HCT116 (cell line): ENCODE data around the gene SMOC1. TPM values are rescaled to one million over a fixed set of nuclear protein-coding genes. Genes with fewer than 3 reads are reported as not detected.

Experiments
- ATAC-seq: fragments of 200-7000 bp; cut with Tn5 transposase; 2 replicates; pipeline ENCODE4 v1.9.1; 2020; ENCODE audit warnings: mild to moderate bottlenecking, moderate library complexity
- BruUV-seq: library from RNA; stranded (reverse); fragments of 400-500 nt; replicated peaks from 2 replicates; lab custom pipeline; 2021; lab: Mats Ljungman, UMichigan
- CTCF ChIA-PET: fragments of 300-600 bp; sonication (Branson Sonifier 250); formaldehyde crosslinking; loops from one replicate; lab custom pipeline; 2021; ENCODE audit warnings: antibody characterized with exemption; lab: Charles Lee
- POLR2A ChIA-PET: fragments of 300-600, 350-600 bp; sonication (Branson Sonifier 250); formaldehyde crosslinking; loops from one replicate; lab custom pipeline; 2021; ENCODE audit warnings: antibody characterized with exemption; lab: Charles Lee
- RAD21 ChIA-PET, 2 experiments: fragments of 300-600 bp; sonication (Branson Sonifier 250); formaldehyde crosslinking; loops; one replicate each; lab custom pipeline; 2023; ENCODE audit warnings: low total read pairs in 2 of 2; ENCODE audit not compliant: uncharacterized antibody in 2 of 2, unreplicated experiment in 2 of 2, low non-redundant PET in 1 of 2; lab: Charles Lee
- DNase-seq: peaks from one replicate; pipeline ENCODE4 v3.0.0-alpha.2; 2010; ENCODE audit warnings: low read depth, low spot score
- H2AFZ ChIP-seq: fragments of 200-600 bp; shearing (Covaris generic), sonication (generic); 2 replicates; pipeline ENCODE4 v1.6.1; 2017; ENCODE audit warnings: low read depth, mixed run types, mixed read lengths, antibody characterized with exemption, low read length; ENCODE audit not compliant: poor library complexity, severe bottlenecking
- H3K27ac ChIP-seq: 2 replicates; pipeline ENCODE4 v1.5.1; 2012; ENCODE audit warnings: low read depth, low read length
- H3K27me3 ChIP-seq: fragments of 200-600 bp; sonication (generic); 2 replicates; pipeline ENCODE4 v1.6.1; 2016; ENCODE audit warnings: mixed run types, low read length, mixed read lengths; ENCODE audit not compliant: insufficient read depth
- H3K36me3 ChIP-seq, 2 experiments: fragments of 200-500 bp in 1 of 2; fragments of 200-600 bp in 1 of 2; sonication (Bioruptor generic) in 1 of 2; sonication (generic) in 1 of 2; 2 replicates each; pipeline versions ENCODE4 v1.5.1 to v1.6.1; 2014 to 2016; ENCODE audit warnings: low read length in 2 of 2, inconsistent platforms in 1 of 2, mixed read lengths in 1 of 2, mixed run types in 1 of 2; ENCODE audit not compliant: insufficient read depth in 2 of 2, control insufficient read depth in 1 of 2
- H3K4me1 ChIP-seq, 2 experiments: fragments of 200-600 bp in 1 of 2; sonication (generic) in 1 of 2; 2 replicates each; pipeline versions ENCODE4 v1.5.1 to v1.6.1; 2012 to 2017; ENCODE audit warnings: low read length in 2 of 2, inconsistent platforms in 1 of 2, mild to moderate bottlenecking in 1 of 2, mixed read lengths in 1 of 2, mixed run types in 1 of 2, moderate library complexity in 1 of 2; ENCODE audit not compliant: insufficient read depth in 2 of 2, control insufficient read depth in 1 of 2
- H3K4me2 ChIP-seq: fragments of 200-600 bp; sonication (generic); 2 replicates; pipeline ENCODE4 v1.6.1; 2017; ENCODE audit warnings: mixed run types, low read length, mixed read lengths
- H3K4me3 ChIP-seq, 2 experiments: fragments of 200-600 bp in 1 of 2; sonication (generic) in 1 of 2; replicated peaks in 1 of 2; 2 replicates each; pipeline ENCODE4 v1.5.1; 2011 to 2016; ENCODE audit warnings: low read length in 2 of 2, control low read depth in 1 of 2, low read depth in 1 of 2, mild to moderate bottlenecking in 1 of 2, mixed read lengths in 1 of 2, mixed run types in 1 of 2
- H3K79me2 ChIP-seq: fragments of 200-600 bp; sonication (generic); 2 replicates; pipeline ENCODE4 v1.6.1; 2017; ENCODE audit warnings: mild to moderate bottlenecking, mixed run types, low read length, moderate library complexity, mixed read lengths; ENCODE audit not compliant: insufficient read depth
- H3K9ac ChIP-seq: fragments of 200-600 bp; sonication (generic); 2 replicates; pipeline ENCODE4 v1.6.1; 2016; ENCODE audit warnings: low read length, mixed read lengths
- H3K9me2 ChIP-seq: fragments of 200-600 bp; sonication (generic), shearing (Covaris generic); 2 replicates; pipeline ENCODE4 v1.6.1; 2017; ENCODE audit warnings: mixed run types, mild to moderate bottlenecking, moderate library complexity; ENCODE audit not compliant: insufficient read depth
- H3K9me3 ChIP-seq, 2 experiments: fragments of 200-500 bp in 1 of 2; fragments of 200-600 bp in 1 of 2; sonication (Bioruptor generic) in 1 of 2; sonication (generic) in 1 of 2; 2 replicates each; pipeline ENCODE4 v1.6.1; 2014 to 2017; ENCODE audit warnings: low read length in 2 of 2, mixed read lengths in 2 of 2, inconsistent platforms in 1 of 2, low read depth in 1 of 2, mild to moderate bottlenecking in 1 of 2, mixed run types in 1 of 2, moderate library complexity in 1 of 2; ENCODE audit not compliant: control insufficient read depth in 1 of 2, insufficient read depth in 1 of 2
- H4K20me1 ChIP-seq: fragments of 200-600 bp; sonication (generic), shearing (Covaris generic); 2 replicates; pipeline ENCODE4 v1.6.1; 2017; ENCODE audit warnings: mixed run types, mild to moderate bottlenecking, moderate library complexity; ENCODE audit not compliant: insufficient read depth
- CBX3 ChIP-seq: IDR thresholded peaks from 2 replicates; pipeline ENCODE4 v1.6.1; 2012; ENCODE audit warnings: low read depth
- CEBPB ChIP-seq: IDR thresholded peaks from 2 replicates; pipeline ENCODE4 v1.6.1; 2012; ENCODE audit warnings: low read depth
- EGR1 ChIP-seq: IDR thresholded peaks from 2 replicates; pipeline ENCODE4 v1.6.1; 2012; ENCODE audit warnings: low read depth
- ELF1 ChIP-seq: IDR thresholded peaks from 2 replicates; pipeline ENCODE4 v1.6.1; 2012; ENCODE audit warnings: low read depth, borderline replicate concordance
- EZH2phosphoT487 ChIP-seq: fragments of 200-600 bp; IDR thresholded peaks from 2 replicates; pipeline ENCODE4 v1.6.1; 2018; ENCODE audit warnings: antibody characterized with exemption, borderline replicate concordance
- JUND ChIP-seq: IDR thresholded peaks from 2 replicates; pipeline ENCODE4 v1.6.1; 2012
- POLR2A ChIP-seq: IDR thresholded peaks from 2 replicates; pipeline ENCODE4 v1.7.0; 2011; ENCODE audit warnings: borderline replicate concordance; ENCODE audit not compliant: insufficient read depth, insufficient read length; ENCODE audit errors: extremely low read depth
- POLR2AphosphoS5 ChIP-seq: IDR thresholded peaks from 2 replicates; pipeline ENCODE4 v1.6.1; 2011; ENCODE audit warnings: mild to moderate bottlenecking, low read depth, low read length, moderate library complexity
- RAD21 ChIP-seq: IDR thresholded peaks from 2 replicates; pipeline ENCODE4 v1.6.1; 2012; ENCODE audit warnings: low read depth, mild to moderate bottlenecking
- SRF ChIP-seq: IDR thresholded peaks from 2 replicates; pipeline ENCODE4 v1.6.1; 2012; ENCODE audit warnings: low read depth
- YY1 ChIP-seq: IDR thresholded peaks from 2 replicates; pipeline ENCODE4 v1.6.1; 2011; ENCODE audit warnings: low read length, low read depth, moderate library complexity, mild to moderate bottlenecking; ENCODE audit not compliant: insufficient replicate concordance; ENCODE audit errors: extremely low read depth
- ZFX ChIP-seq: fragments of 450-650 bp; IDR thresholded peaks from 2 replicates; pipeline ENCODE4 v1.6.1; 2017
- ZNF274 ChIP-seq: fragments of 200-500 bp; sonication (Bioruptor generic); IDR thresholded peaks from 2 replicates; pipeline ENCODE4 v1.6.1; 2014; ENCODE audit warnings: mild to moderate bottlenecking, low read depth, low read length, inconsistent platforms
- intact Hi-C: fragments of 100-400 bp; cut with micrococcal nuclease; formaldehyde crosslinking; loops from 2 replicates; pipeline ENCODE4 v1.10.0; 2022
- total RNA-seq: library from RNA; stranded (reverse); gene quantifications from one replicate; pipeline ENCODE4 v1.2.1, GENCODE V29; 2021; ENCODE audit not compliant: unreplicated experiment
- TF ChIP-seq, protein P1 (sequence below): IDR thresholded peaks from 2 replicates; pipeline ENCODE4 v1.6.1; 2012
- TF ChIP-seq, protein P2 (sequence below): IDR thresholded peaks from 2 replicates; pipeline ENCODE4 v1.6.1; 2011; ENCODE audit warnings: mild to moderate bottlenecking, low read length, moderate library complexity; ENCODE audit not compliant: insufficient replicate concordance; ENCODE audit errors: extremely low read depth
- TF ChIP-seq, protein P3 (sequence below): IDR thresholded peaks from 2 replicates; pipeline ENCODE4 v1.6.1; 2012
- TF ChIP-seq, protein P4 (sequence below), 3 experiments: fragments of 200-600 bp in 1 of 3; sonication (generic) in 1 of 3; IDR thresholded peaks in 2 of 3; conservative IDR thresholded peaks in 1 of 3; 2 replicates each; pipeline ENCODE4 v1.5.1; 2012 to 2017; ENCODE audit warnings: low read depth in 2 of 3, low read length in 2 of 3, antibody characterized with exemption in 1 of 3, borderline replicate concordance in 1 of 3, control low read depth in 1 of 3, mild to moderate bottlenecking in 1 of 3, mixed read lengths in 1 of 3, mixed run types in 1 of 3, moderate library complexity in 1 of 3; ENCODE audit not compliant: insufficient read depth in 1 of 3

SMOC1 gene
- total RNA-seq, 1 experiment from 2014 or later, result not detected

DNA sequence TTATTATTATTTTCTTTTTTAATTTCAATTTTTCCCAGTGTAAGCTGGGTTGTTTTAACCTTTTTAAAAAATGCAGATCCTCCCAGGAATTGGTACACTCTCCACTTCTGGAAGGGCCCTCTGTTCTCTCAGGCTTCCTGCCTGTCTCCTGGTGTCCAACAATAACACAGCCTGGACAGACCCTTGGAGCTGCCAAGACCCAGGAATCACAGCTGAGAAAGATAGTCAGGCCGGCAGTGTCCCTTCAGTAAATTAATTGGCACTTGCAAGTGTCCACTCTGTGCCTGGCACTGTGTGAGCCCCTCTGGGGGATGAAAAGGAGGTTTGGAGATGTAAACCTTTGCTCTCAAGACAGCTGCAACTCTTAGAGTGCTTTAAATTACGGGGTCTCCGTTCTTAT, 113.3 kb downstream of the SMOC1 start:
- ChIA-PET POLR2A (no interaction called here), RAD21 (no interaction called here), CTCF (no interaction called here)
- no peak overlapping the region for H2AFZ ChIP-seq
- no peaks in the 10 kb centered on the region for H3K79me2 ChIP-seq
- H3K4me3 ChIP-seq, result no peak overlapping the region
- H3K27me3 ChIP-seq, result peaks cover 66% of the 10 kb centered on the region
- H3K36me3 ChIP-seq, result no peaks in the 10 kb centered on the region
- ATAC-seq (no peak), DNase-seq (no peak)
- H3K9ac ChIP-seq, result no peak overlapping the region
- TF ChIP-seq, protein P1, sequence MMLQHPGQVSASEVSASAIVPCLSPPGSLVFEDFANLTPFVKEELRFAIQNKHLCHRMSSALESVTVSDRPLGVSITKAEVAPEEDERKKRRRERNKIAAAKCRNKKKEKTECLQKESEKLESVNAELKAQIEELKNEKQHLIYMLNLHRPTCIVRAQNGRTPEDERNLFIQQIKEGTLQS, result no peak
- TF ChIP-seq SRF, result no peak
- H3K4me2 ChIP-seq, result no peak overlapping the region
- intact Hi-C loops, result no loop called here
- no peaks in the 10 kb centered on the region for H3K9me3 ChIP-seq
- no peak overlapping the region for H3K27ac ChIP-seq
- no peaks in the 10 kb centered on the region for H3K4me1 ChIP-seq
- no peaks in the 10 kb centered on the region for H4K20me1 ChIP-seq
- no peaks in the 10 kb centered on the region for H3K9me2 ChIP-seq
- no TSS peak for BruUV-seq

DNA sequence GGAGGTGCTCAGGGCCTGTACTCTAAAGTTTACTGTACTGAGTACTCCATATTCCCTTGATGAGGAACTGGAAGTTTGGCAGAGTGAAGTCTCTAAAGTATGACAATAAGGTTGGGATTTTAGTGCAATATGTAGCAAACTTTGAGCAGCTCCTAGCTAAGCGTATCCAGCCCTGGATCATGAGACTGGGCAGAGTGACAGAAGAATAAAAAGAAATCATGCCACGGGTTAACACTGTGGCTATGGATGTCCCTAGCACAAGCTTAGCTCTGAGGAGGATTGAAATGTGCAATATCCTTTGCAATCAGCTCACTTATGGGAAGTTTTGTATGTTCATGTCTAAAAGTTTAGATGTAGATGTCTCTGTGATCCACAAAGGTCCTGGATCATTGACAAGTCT, 114.1 kb downstream of the SMOC1 start:
- ChIA-PET CTCF (no interaction called here), POLR2A (no interaction called here), RAD21 (no interaction called here)
- no peaks in the 10 kb centered on the region for H3K9me2 ChIP-seq
- no peaks in the 10 kb centered on the region for H3K4me1 ChIP-seq
- no peak overlapping the region for H3K27ac ChIP-seq
- no peak overlapping the region for H2AFZ ChIP-seq
- H3K36me3 ChIP-seq, result no peaks in the 10 kb centered on the region
- no peak overlapping the region for H3K4me3 ChIP-seq
- no peaks in the 10 kb centered on the region for H3K79me2 ChIP-seq
- H3K9me3 ChIP-seq, result no peaks in the 10 kb centered on the region
- ATAC-seq, result no peak
- DNase-seq, result no peak
- H3K27me3 ChIP-seq, result peaks cover 60% of the 10 kb centered on the region
- no TSS peak for BruUV-seq
- H3K4me2 ChIP-seq, result no peak overlapping the region
- no peaks in the 10 kb centered on the region for H4K20me1 ChIP-seq
- no peak overlapping the region for H3K9ac ChIP-seq
- TF ChIP-seq POLR2A, result no peak
- TF ChIP-seq, protein P2, sequence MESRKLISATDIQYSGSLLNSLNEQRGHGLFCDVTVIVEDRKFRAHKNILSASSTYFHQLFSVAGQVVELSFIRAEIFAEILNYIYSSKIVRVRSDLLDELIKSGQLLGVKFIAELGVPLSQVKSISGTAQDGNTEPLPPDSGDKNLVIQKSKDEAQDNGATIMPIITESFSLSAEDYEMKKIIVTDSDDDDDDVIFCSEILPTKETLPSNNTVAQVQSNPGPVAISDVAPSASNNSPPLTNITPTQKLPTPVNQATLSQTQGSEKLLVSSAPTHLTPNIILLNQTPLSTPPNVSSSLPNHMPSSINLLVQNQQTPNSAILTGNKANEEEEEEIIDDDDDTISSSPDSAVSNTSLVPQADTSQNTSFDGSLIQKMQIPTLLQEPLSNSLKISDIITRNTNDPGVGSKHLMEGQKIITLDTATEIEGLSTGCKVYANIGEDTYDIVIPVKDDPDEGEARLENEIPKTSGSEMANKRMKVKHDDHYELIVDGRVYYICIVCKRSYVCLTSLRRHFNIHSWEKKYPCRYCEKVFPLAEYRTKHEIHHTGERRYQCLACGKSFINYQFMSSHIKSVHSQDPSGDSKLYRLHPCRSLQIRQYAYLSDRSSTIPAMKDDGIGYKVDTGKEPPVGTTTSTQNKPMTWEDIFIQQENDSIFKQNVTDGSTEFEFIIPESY, result no peak
- no peak for TF ChIP-seq ZNF274
- TF ChIP-seq, protein P3, sequence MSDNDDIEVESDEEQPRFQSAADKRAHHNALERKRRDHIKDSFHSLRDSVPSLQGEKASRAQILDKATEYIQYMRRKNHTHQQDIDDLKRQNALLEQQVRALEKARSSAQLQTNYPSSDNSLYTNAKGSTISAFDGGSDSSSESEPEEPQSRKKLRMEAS, result no peak
- TF ChIP-seq EGR1, result no peak
- no peak for TF ChIP-seq YY1
- TF ChIP-seq POLR2AphosphoS5, result no peak
- no peak for TF ChIP-seq SRF
- TF ChIP-seq ELF1, result no peak
- no peak for TF ChIP-seq CBX3
- no peak for TF ChIP-seq RAD21
- no peak for TF ChIP-seq EZH2phosphoT487
- TF ChIP-seq ZFX, result no peak
- TF ChIP-seq, protein P4, sequence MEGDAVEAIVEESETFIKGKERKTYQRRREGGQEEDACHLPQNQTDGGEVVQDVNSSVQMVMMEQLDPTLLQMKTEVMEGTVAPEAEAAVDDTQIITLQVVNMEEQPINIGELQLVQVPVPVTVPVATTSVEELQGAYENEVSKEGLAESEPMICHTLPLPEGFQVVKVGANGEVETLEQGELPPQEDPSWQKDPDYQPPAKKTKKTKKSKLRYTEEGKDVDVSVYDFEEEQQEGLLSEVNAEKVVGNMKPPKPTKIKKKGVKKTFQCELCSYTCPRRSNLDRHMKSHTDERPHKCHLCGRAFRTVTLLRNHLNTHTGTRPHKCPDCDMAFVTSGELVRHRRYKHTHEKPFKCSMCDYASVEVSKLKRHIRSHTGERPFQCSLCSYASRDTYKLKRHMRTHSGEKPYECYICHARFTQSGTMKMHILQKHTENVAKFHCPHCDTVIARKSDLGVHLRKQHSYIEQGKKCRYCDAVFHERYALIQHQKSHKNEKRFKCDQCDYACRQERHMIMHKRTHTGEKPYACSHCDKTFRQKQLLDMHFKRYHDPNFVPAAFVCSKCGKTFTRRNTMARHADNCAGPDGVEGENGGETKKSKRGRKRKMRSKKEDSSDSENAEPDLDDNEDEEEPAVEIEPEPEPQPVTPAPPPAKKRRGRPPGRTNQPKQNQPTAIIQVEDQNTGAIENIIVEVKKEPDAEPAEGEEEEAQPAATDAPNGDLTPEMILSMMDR (IDR thresholded peaks at IDR 0.05 in 2 of 3, conservative IDR thresholded peaks at IDR 0.05 in 1 of 3; ENCODE audit: borderline replicate concordance in 1 of 3, insufficient read depth in 1 of 3, low read depth in 2 of 3, low read length in 2 of 3), result no peak
- TF ChIP-seq, protein P1, result no peak
- TF ChIP-seq JUND, result no peak
- TF ChIP-seq CEBPB, result no peak
- intact Hi-C loops, result no loop called here
